ENCODE data around the gene VPREB1.

DNA sequence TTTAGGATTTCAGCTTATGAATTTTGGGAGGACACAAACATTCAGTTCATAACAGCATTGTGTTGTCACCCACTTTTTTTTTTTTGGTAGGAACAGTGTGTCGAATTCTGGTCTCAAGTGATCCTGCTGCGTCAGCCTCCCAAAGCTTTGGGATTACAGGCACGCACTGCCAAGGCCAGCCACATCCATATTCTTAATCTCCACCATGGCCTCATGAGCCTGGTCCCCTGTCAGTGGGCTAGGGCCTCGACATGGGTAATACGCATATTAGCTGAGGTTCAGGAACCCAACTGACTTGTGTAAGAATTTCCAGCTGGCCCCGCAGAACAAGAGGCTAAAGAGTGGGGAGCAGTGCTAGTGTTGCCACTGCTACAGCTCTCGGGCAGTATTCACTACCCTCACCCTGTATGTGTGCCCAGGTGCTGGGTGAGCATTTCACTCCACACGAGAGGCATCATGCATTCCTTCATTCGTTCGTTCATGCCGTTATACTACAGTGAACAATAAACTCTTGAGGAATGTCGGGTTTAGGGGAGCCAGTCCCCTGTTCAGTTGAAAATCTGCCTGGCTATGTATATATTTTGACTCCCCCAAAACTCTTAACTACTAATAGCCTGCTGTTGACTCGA lies 5.2 kb upstream of the VPREB1 start:
- TF ChIP-seq CTCF (IDR thresholded peaks at IDR 0.05) = no peak
- TF ChIP-seq POLR2A (IDR thresholded peaks at IDR 0.05) = no peak
